ENCODE measurements around the gene LBHD2.

Gene LBHD2

GRCh38 chr14:103097994-103098957 is 14.3 kb downstream of the LBHD2 start:
- DNase-seq (ENCODE audit: extremely low read depth, low read depth), result no peak
- no peak overlapping the region for H3K4me3 ChIP-seq (replicated peaks; ENCODE audit: low read depth, low read length)
- TF ChIP-seq CTCF (IDR thresholded peaks at IDR 0.05; ENCODE audit: low read depth, low read length, missing control alignments), result no peak

GRCh38 chr14:103099081-103099732 is 15.2 kb downstream of the LBHD2 start:
- DNase-seq (ENCODE audit: extremely low read depth, low read depth), result no peak
- H3K4me3 ChIP-seq (replicated peaks; ENCODE audit: low read depth, low read length), result no peak overlapping the region
- no peak for TF ChIP-seq CTCF (IDR thresholded peaks at IDR 0.05; ENCODE audit: low read depth, low read length, missing control alignments)

DNA sequence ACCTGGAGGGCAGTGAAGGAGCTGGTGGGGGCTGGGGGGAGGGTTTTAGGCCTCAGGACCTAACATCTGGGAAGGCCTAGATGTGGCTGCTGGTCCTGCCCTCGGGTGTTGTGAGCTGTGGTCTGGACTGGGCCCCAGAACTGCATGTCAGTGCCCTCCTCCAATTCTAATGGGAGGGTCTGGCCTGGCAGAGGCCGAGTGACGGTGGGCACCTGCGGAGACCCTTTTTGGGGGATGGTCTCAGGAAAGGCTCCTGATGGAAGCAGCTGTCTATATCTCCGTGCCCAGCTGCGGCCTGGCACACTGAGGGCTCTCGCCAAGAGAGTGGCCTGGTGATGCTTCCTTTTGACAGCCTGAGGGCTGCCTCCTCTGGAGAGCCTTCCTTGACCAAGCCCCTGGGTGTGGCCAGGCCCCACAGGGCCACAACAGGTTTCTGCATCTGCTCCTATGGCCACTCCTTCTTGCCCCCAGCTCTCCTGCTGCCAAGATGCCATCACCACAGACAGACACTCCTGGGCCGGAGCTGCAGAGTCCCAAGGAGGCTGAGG is 15.8 kb downstream of the LBHD2 start:
- H3K4me3 ChIP-seq (replicated peaks; ENCODE audit: low read depth, low read length), result no peak overlapping the region
- no peak for DNase-seq (ENCODE audit: extremely low read depth, low read depth)
- no peak for TF ChIP-seq CTCF (IDR thresholded peaks at IDR 0.05; ENCODE audit: low read depth, low read length, missing control alignments)

DNA sequence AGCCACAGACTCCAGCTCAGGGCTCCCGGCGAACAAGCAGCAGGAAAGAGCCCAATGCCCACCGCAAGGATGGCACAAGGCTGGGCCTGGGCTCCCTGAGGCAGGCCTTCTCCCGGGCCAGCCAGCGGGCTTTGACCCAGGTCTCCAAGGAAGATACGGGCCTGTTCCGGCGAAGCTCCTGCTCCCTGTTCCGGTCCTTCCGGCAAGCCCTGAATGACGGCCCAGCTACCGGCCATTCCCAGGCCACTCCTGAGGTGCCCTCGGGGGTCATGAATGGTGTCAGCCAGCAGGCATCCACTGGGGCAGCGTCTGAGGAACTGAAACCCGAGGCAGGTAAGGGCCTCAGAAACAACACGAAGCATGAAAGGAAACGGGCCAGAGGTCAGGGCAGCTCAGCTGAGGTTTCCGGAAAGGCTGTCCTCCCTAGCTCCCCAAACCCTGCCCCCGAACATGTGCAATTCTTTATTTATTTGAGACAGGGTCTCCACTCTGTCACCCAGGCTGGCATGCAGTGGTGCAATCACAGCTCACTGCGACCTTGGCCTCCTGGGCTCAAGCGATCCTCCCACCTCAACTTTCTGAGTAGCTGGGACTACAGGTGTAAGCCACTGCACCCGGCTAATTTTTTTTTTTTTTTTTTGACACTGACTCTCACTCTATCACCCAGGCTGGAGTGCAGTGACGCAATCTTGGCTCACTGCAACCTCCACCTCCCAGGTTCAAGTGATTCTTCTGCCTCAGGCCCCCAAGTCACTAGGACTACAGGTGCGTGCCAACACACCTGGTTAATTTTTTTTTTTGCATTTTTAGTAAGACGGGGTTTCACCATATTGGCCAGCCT is 16.5 kb downstream of the LBHD2 start:
- no peak for TF ChIP-seq CTCF (IDR thresholded peaks at IDR 0.05; ENCODE audit: low read depth, low read length, missing control alignments)
- DNase-seq (ENCODE audit: extremely low read depth, low read depth), result no peak
- no peak overlapping the region for H3K4me3 ChIP-seq (replicated peaks; ENCODE audit: low read depth, low read length)

GRCh38 chr14:103101257-103101962 is 17.4 kb downstream of the LBHD2 start:
- no peak for DNase-seq (ENCODE audit: extremely low read depth, low read depth)
- no peak for TF ChIP-seq CTCF (IDR thresholded peaks at IDR 0.05; ENCODE audit: low read depth, low read length, missing control alignments)
- no peak overlapping the region for H3K4me3 ChIP-seq (replicated peaks; ENCODE audit: low read depth, low read length)
